NCI-H1436 treated with DMSO at 0.1 percent for 48 hours (cell line): ENCODE measurements around the gene MANSC4.

ENCODE experiments used
- DNase-seq: peaks from one replicate; lab custom pipeline; 2025; lab: John Stamatoyannopoulos, UW

MANSC4 gene

GRCh38 chr12:27800819-27801218, 20.8 kb upstream of the MANSC4 start:
- DNase-seq, result no peak

GRCh38 chr12:27797301-27798025, 17.4 kb upstream of the MANSC4 start:
- DNase-seq, result no peak

GRCh38 chr12:27796128-27796527, 16.1 kb upstream of the MANSC4 start:
- DNase-seq, result no peak

- no peak for DNase-seq
Observed at GRCh38 chr12:27794818-27795584, 15.0 kb upstream of the MANSC4 start.

- no peak for DNase-seq
Observed at GRCh38 chr12:27790179-27790578, 10.1 kb upstream of the MANSC4 start.

GRCh38 chr12:27787559-27787958, 7.5 kb upstream of the MANSC4 start:
- no peak for DNase-seq

GRCh38 chr12:27785882-27786570, 6.0 kb upstream of the MANSC4 start:
- DNase-seq, result peak; percentile 32

GRCh38 chr12:27782481-27782880, 2.4 kb upstream of the MANSC4 start:
- no peak for DNase-seq

- DNase-seq, result no peak
Observed at GRCh38 chr12:27781680-27782079, 1.6 kb upstream of the MANSC4 start.

- DNase-seq, result no peak
Observed at GRCh38 chr12:27780612-27781408, 774 bp upstream of the MANSC4 start.

- no peak for DNase-seq
Observed at GRCh38 chr12:27779416-27779919, 568 bp downstream of the MANSC4 start.

- no peak for DNase-seq
Observed at GRCh38 chr12:27778206-27778605, 1.8 kb downstream of the MANSC4 start.

GRCh38 chr12:27777141-27777540, 2.9 kb downstream of the MANSC4 start:
- DNase-seq, result no peak

GRCh38 chr12:27772328-27773049, 7.5 kb downstream of the MANSC4 start:
- no peak for DNase-seq

GRCh38 chr12:27771481-27772327, 8.3 kb downstream of the MANSC4 start:
- DNase-seq, result no peak

- no peak for DNase-seq
Observed at GRCh38 chr12:27769142-27769673, 10.8 kb downstream of the MANSC4 start.

GRCh38 chr12:27766587-27766986, 13.4 kb downstream of the MANSC4 start:
- DNase-seq, result no peak

- DNase-seq, result no peak
Observed at GRCh38 chr12:27762757-27763156, 17.3 kb downstream of the MANSC4 start.

- DNase-seq, result no peak
Observed at GRCh38 chr12:27756670-27757195, 23.3 kb downstream of the MANSC4 start.

- no peak for DNase-seq
Observed at GRCh38 chr12:27754795-27755194, 25.2 kb downstream of the MANSC4 start.
